Measurements from ENCODE around the gene MYO15A.
A peak's percentile ranks its signal among the peaks of the same experiment; 100 is the strongest.

Gene MYO15A

DNA sequence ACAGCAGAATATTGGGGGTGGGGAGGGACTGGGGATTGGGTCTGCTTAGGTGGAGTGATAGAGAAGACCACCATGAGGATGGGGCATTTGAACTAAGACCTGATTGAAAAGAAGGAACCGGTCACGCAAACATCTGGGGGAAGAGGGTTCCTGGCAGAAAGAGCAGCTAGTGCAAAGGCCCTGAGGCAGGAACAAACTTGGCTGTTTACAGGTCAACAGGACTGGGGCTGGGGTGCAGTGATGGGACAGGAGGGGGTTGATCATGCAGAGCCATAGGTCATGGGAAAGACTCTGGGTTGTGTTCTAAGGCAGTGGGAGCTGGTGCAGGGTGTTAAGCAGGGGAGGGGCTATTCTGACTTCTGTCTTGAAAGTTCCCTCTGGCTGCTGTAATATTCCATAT is 18.9 kb upstream of the MYO15A start:
- no peak for DNase-seq (ENCODE audit: low read depth)
- no peak overlapping the region for H3K4me3 ChIP-seq (ENCODE audit: low read length)
- TF ChIP-seq, protein P1, sequence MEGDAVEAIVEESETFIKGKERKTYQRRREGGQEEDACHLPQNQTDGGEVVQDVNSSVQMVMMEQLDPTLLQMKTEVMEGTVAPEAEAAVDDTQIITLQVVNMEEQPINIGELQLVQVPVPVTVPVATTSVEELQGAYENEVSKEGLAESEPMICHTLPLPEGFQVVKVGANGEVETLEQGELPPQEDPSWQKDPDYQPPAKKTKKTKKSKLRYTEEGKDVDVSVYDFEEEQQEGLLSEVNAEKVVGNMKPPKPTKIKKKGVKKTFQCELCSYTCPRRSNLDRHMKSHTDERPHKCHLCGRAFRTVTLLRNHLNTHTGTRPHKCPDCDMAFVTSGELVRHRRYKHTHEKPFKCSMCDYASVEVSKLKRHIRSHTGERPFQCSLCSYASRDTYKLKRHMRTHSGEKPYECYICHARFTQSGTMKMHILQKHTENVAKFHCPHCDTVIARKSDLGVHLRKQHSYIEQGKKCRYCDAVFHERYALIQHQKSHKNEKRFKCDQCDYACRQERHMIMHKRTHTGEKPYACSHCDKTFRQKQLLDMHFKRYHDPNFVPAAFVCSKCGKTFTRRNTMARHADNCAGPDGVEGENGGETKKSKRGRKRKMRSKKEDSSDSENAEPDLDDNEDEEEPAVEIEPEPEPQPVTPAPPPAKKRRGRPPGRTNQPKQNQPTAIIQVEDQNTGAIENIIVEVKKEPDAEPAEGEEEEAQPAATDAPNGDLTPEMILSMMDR (conservative IDR thresholded peaks at IDR 0.05; ENCODE audit: low read depth, low read length) = no peak

DNA sequence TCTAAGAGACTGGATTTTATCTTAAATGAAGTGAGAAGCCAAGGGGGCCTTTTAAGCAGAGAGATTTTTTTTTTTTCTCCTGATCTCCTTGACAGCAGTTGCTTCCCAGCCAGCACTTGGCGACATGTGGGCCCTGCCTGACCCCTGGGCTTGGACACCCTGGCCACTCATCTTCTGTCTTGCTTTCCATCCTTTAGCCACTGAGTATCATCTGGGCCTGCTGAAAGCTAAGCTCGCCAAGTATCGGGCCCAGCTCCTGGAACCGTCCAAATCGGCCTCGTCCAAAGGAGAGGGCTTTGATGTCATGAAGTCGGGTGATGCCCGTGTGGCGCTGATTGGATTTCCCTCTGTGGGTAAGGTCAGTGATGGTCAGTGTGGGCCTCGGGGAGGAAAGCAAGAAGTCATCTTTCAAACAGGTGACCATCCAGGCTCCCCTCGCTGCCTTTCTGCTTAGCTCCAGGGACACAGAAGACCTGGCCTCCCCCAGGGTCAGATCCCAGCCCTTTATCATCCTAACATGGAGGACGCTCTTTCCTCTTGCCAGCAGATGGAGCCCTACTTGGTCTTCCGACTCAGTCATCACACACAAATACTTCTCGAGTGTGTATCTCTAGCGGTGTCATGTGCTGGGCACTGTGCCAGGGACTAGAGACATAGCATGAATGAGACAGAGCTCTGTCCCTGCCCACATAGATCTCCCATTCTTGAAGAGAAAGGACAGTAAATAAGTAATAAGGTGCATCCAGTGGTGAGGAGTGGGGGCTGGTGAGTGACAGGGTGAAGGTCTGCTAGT is 14.7 kb upstream of the MYO15A start:
- TF ChIP-seq, protein P1 (conservative IDR thresholded peaks at IDR 0.05; ENCODE audit: low read depth, low read length) = peak; percentile 55
- H3K4me3 ChIP-seq (ENCODE audit: low read length) = no peak overlapping the region
- no peak for DNase-seq (ENCODE audit: low read depth)

DNA sequence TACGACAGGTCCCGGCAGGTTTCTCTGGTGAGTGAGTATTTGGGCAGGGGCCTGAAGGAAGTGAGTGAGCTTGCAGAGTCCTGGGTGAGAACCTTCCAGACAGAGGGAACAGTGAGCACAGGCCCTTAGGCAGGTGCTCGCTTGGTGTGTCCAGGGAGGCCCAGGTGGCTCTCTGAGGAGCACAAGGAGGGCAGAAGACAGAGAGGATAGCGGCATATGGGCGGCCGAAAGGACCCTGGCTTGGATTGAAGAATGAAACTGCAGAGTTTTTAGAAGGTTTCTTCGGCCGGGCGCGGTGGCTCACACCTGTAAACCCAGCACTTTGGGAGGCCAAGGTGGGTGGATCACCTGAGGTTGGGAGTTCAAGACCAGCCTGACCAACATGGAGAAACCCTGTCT is 14.1 kb upstream of the MYO15A start:
- TF ChIP-seq, protein P1 (conservative IDR thresholded peaks at IDR 0.05; ENCODE audit: low read depth, low read length) = no peak
- H3K4me3 ChIP-seq (ENCODE audit: low read length) = no peak overlapping the region
- no peak for DNase-seq (ENCODE audit: low read depth)

DNA sequence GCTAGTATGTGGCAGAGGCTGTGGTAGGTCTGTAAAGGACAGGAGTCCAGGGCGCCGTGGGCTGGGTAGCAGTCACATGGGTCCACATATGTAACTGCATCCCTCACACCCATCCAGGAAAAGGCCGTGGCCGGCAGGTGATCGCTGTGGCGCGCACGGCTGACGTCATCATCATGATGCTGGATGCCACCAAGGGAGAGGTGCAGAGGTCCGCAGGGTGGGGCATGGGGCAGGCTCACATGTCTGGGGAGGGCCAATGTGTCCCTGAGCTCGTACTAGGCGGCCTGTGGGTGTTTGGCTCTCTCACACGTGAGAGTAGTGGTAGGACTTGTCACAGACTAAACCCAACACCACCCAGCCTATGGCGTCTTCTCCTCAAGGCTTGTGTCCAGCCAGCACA is 9.0 kb upstream of the MYO15A start:
- no peak overlapping the region for H3K4me3 ChIP-seq (ENCODE audit: low read length)
- TF ChIP-seq, protein P1 (conservative IDR thresholded peaks at IDR 0.05; ENCODE audit: low read depth, low read length) = no peak
- no peak for DNase-seq (ENCODE audit: low read depth)

DNA sequence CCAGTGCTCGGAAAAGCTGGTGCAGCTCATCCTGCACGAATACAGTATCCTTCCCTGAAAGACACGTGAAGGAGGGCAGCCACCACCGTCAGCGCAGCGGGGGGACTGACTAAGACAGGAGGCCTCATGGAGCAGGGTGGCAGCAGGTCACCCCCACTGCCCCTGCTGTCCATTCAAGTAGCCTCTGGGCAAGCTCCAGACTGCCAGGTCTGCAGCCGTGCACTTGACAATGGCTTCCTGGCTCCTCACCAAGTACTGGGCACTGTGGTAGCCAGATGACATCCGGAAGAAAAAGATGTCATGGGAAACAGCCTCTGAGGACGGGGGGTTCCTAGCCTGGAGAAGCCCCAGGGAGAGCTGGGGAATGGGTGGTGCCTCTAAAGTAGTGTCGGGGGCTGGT is 7.9 kb upstream of the MYO15A start:
- DNase-seq (ENCODE audit: low read depth) = no peak
- TF ChIP-seq, protein P1 (conservative IDR thresholded peaks at IDR 0.05; ENCODE audit: low read depth, low read length) = no peak
- H3K4me3 ChIP-seq (ENCODE audit: low read length) = no peak overlapping the region

DNA sequence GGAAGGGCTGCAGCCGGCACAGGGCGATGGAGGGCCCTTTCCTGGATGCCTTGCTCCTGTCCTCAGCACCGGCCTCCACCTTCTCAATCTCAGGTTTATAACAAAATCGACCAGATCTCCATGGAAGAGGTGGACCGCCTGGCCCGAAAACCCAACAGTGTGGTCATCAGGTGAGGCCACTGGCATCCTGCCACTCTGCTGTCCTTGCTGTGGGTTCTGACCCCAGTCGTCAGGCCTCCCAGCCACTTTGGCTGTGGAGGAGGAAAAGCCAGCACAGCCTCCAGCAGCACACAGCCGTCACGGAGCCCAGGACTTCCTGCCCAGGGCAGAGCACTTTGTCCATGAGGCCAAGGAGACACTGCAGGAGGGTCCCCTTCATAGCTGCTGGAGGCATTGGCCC is 6.7 kb upstream of the MYO15A start:
- no peak overlapping the region for H3K4me3 ChIP-seq (ENCODE audit: low read length)
- TF ChIP-seq, protein P1 (conservative IDR thresholded peaks at IDR 0.05; ENCODE audit: low read depth, low read length) = no peak
- no peak for DNase-seq (ENCODE audit: low read depth)

- no peak overlapping the region for H3K4me3 ChIP-seq (ENCODE audit: low read length)
- DNase-seq (ENCODE audit: low read depth) = no peak
- TF ChIP-seq, protein P1 (conservative IDR thresholded peaks at IDR 0.05; ENCODE audit: low read depth, low read length) = no peak
Measured at GRCh38 chr17:18102640-18103039, 5.9 kb upstream of the MYO15A start.

All from retinal pigment epithelial cell (primary cell).